MM.1S (cell line): ENCODE measurements around the gene CD6.

Source experiments
- DNase-seq: peaks from one replicate; pipeline ENCODE4 v3.0.0-alpha.2; 2015
- H2AFZ ChIP-seq: fragments of 300-600 bp; sonication (generic); 2 replicates; pipeline ENCODE4 v1.6.0; 2016; ENCODE audit warnings: antibody characterized with exemption, low read length
- H3F3A ChIP-seq: fragments of 300-600 bp; sonication (generic); 2 replicates; pipeline ENCODE4 v1.6.1; 2016; ENCODE audit warnings: mild to moderate bottlenecking, antibody characterized with exemption, low read length, moderate library complexity, mixed read lengths; ENCODE audit not compliant: insufficient read depth
- H3K27ac ChIP-seq: fragments of 300-600 bp; sonication (generic); 2 replicates; pipeline ENCODE4 v1.5.1; 2016; ENCODE audit warnings: mild to moderate bottlenecking, low read length
- H3K27me3 ChIP-seq: fragments of 300-600 bp; sonication (generic); replicated peaks from 2 replicates; pipeline ENCODE4 v1.6.0; 2016; ENCODE audit warnings: low read length; ENCODE audit not compliant: insufficient read depth
- H3K36me3 ChIP-seq: fragments of 300-600 bp; sonication (generic); replicated peaks from 2 replicates; pipeline ENCODE4 v1.6.1; 2016; ENCODE audit warnings: mild to moderate bottlenecking, low read length, mixed read lengths; ENCODE audit not compliant: insufficient read depth
- H3K4me1 ChIP-seq: fragments of 300-600 bp; sonication (generic); 2 replicates; pipeline ENCODE4 v1.6.1; 2016; ENCODE audit warnings: low read length, mixed read lengths
- H3K4me2 ChIP-seq: fragments of 300-600 bp; sonication (generic); 2 replicates; pipeline ENCODE4 v1.6.0; 2016; ENCODE audit warnings: low read depth, low read length
- H3K4me3 ChIP-seq: fragments of 300-600 bp; sonication (generic); 2 replicates; pipeline ENCODE4 v1.5.1; 2016; ENCODE audit warnings: low read length, mixed read lengths
- H3K79me2 ChIP-seq: fragments of 300-600 bp; sonication (generic); 2 replicates; pipeline ENCODE4 v1.6.1; 2016; ENCODE audit warnings: mixed run types, low read length, mixed read lengths
- H3K9ac ChIP-seq: fragments of 300-600 bp; sonication (generic); 2 replicates; pipeline ENCODE4 v1.6.1; 2016; ENCODE audit warnings: low read length, mixed read lengths
- H3K9me2 ChIP-seq: fragments of 300-600 bp; sonication (generic); replicated peaks from 2 replicates; pipeline ENCODE4 v1.6.1; 2016; ENCODE audit warnings: mild to moderate bottlenecking, low read length, mixed read lengths; ENCODE audit not compliant: insufficient read depth
- H3K9me3 ChIP-seq: fragments of 300-600 bp; sonication (generic); replicated peaks from 2 replicates; pipeline ENCODE4 v1.6.1; 2016; ENCODE audit warnings: mild to moderate bottlenecking, low read length, mixed read lengths; ENCODE audit not compliant: insufficient read depth
- H4K20me1 ChIP-seq: fragments of 300-600 bp; sonication (generic); 2 replicates; pipeline ENCODE4 v1.6.1; 2016; ENCODE audit warnings: mild to moderate bottlenecking, low read length, moderate library complexity, mixed read lengths; ENCODE audit not compliant: insufficient read depth
- CTCF ChIP-seq: fragments of 300-600 bp; sonication (generic); IDR thresholded peaks from 2 replicates; pipeline ENCODE4 v1.5.1; 2016; ENCODE audit warnings: antibody characterized with exemption, low read length, mixed read lengths
- EZH2 ChIP-seq: fragments of 300-600 bp; sonication (generic); optimal IDR thresholded peaks from 2 replicates; pipeline ENCODE3; 2017; ENCODE audit warnings: low read depth, mild to moderate bottlenecking, antibody characterized with exemption, low read length, mixed read lengths
- EZH2phosphoT487 ChIP-seq: fragments of 300-600 bp; sonication (generic); IDR thresholded peaks from 2 replicates; pipeline ENCODE4 v1.6.1; 2018; ENCODE audit warnings: antibody characterized with exemption, low read length

The CD6 gene

GRCh38 chr11:60934790-60935605, 36.5 kb upstream of the CD6 start:
- no peak overlapping the region for H3K4me2 ChIP-seq
- H3K4me1 ChIP-seq = no peaks in the 10 kb centered on the region
- H3K36me3 ChIP-seq = no peaks in the 10 kb centered on the region
- H3K27me3 ChIP-seq = peaks cover 32% of the 10 kb centered on the region
- DNase-seq = no peak
- TF ChIP-seq EZH2 = no peak
- no peak for TF ChIP-seq EZH2phosphoT487
- TF ChIP-seq CTCF = no peak
- no peaks in the 10 kb centered on the region for H4K20me1 ChIP-seq
- no peaks in the 10 kb centered on the region for H3K9me2 ChIP-seq
- H3K4me3 ChIP-seq = no peak overlapping the region
- H2AFZ ChIP-seq = no peak overlapping the region
- H3K9ac ChIP-seq = no peak overlapping the region
- no peaks in the 10 kb centered on the region for H3K79me2 ChIP-seq
- H3F3A ChIP-seq = no peaks in the 10 kb centered on the region
- no peaks in the 10 kb centered on the region for H3K9me3 ChIP-seq
- H3K27ac ChIP-seq = no peak overlapping the region

GRCh38 chr11:60935676-60936442, 35.6 kb upstream of the CD6 start:
- Histone ChIP-seq H3K9me2 (no peaks in the 10 kb centered on the region), H3K27ac (no peak overlapping the region), H3K4me2 (no peak overlapping the region), H3K9ac (no peak overlapping the region), H3K36me3 (no peaks in the 10 kb centered on the region), H3F3A (no peaks in the 10 kb centered on the region), H2AFZ (no peak overlapping the region), H3K4me3 (no peak overlapping the region), H4K20me1 (no peaks in the 10 kb centered on the region), H3K4me1 (no peaks in the 10 kb centered on the region), H3K9me3 (no peaks in the 10 kb centered on the region), H3K79me2 (no peaks in the 10 kb centered on the region), H3K27me3 (peaks cover 32% of the 10 kb centered on the region)
- no peak for TF ChIP-seq EZH2
- TF ChIP-seq EZH2phosphoT487 = no peak
- no peak for TF ChIP-seq CTCF
- DNase-seq = no peak

- Histone ChIP-seq H3K27ac (no peak overlapping the region), H4K20me1 (no peaks in the 10 kb centered on the region), H3K4me2 (no peak overlapping the region), H3K4me3 (no peak overlapping the region), H2AFZ (no peak overlapping the region), H3K9ac (no peak overlapping the region), H3K36me3 (no peaks in the 10 kb centered on the region), H3K79me2 (no peaks in the 10 kb centered on the region), H3K9me2 (no peaks in the 10 kb centered on the region), H3K4me1 (no peaks in the 10 kb centered on the region), H3F3A (no peaks in the 10 kb centered on the region), H3K9me3 (no peaks in the 10 kb centered on the region), H3K27me3 (peaks cover 32% of the 10 kb centered on the region)
- TF ChIP-seq EZH2phosphoT487 = no peak
- TF ChIP-seq EZH2 = no peak
- TF ChIP-seq CTCF = no peak
- no peak for DNase-seq
Observed at GRCh38 chr11:60936467-60937143, 34.9 kb upstream of the CD6 start.
